GM12878 (cell line): ENCODE results near the gene RYR2. TPM values are rescaled to one million over a fixed set of nuclear protein-coding genes. Genes with fewer than 3 reads are reported as not detected.

Source experiments
- BCL11A ChIP-seq: IDR thresholded peaks from 2 replicates; pipeline ENCODE4 v1.6.1; 2011; ENCODE audit warnings: low read depth, low read length
- CEBPZ ChIP-seq: fragments of 150-350 bp; IDR thresholded peaks from 2 replicates; pipeline ENCODE4 v1.6.1; 2016; ENCODE audit warnings: low read depth, low read length
- MYB ChIP-seq: fragments of 150-350 bp; IDR thresholded peaks from 2 replicates; pipeline ENCODE4 v1.6.1; 2014; ENCODE audit warnings: mild to moderate bottlenecking, low read depth, low read length, borderline replicate concordance
- NFIC ChIP-seq: IDR thresholded peaks from 2 replicates; pipeline ENCODE4 v1.6.1; 2012; ENCODE audit warnings: low read depth, mild to moderate bottlenecking, inconsistent platforms, low read length, moderate library complexity
- PKNOX1 ChIP-seq: fragments of 450-650 bp; IDR thresholded peaks from 2 replicates; pipeline ENCODE4 v1.6.1; 2016; ENCODE audit warnings: mild to moderate bottlenecking
- PRDM15 ChIP-seq: fragments of 450-650 bp; formaldehyde crosslinking; IDR thresholded peaks from 2 replicates; pipeline ENCODE4 v1.4.0; 2020; ENCODE audit warnings: mild to moderate bottlenecking, moderate library complexity
- RB1 ChIP-seq: fragments of 450-650 bp; formaldehyde crosslinking; IDR thresholded peaks from 2 replicates; pipeline ENCODE4 v1.6.1; 2017; ENCODE audit warnings: mild to moderate bottlenecking, borderline replicate concordance
- SMAD5 ChIP-seq: IDR thresholded peaks from 2 replicates; pipeline ENCODE4 v1.6.1; 2016; ENCODE audit warnings: antibody characterized with exemption, low read depth
- SRF ChIP-seq, 2 experiments: IDR thresholded peaks; 2 replicates each; pipeline ENCODE4 v1.6.1; 2011; ENCODE audit warnings: low read depth in 2 of 2, low read length in 2 of 2, mild to moderate bottlenecking in 1 of 2, moderate library complexity in 1 of 2
- ZNF384 ChIP-seq: IDR thresholded peaks from 2 replicates; pipeline ENCODE4 v1.6.1; 2012; ENCODE audit warnings: low read depth, mild to moderate bottlenecking, low read length, improper control_type of control experiment, borderline replicate concordance
- ZNF592 ChIP-seq: fragments of 450-650 bp; IDR thresholded peaks from 2 replicates; pipeline ENCODE4 v1.6.1; 2017; ENCODE audit warnings: mild to moderate bottlenecking, moderate library complexity
- ZSCAN29 ChIP-seq: fragments of 450-650 bp; IDR thresholded peaks from 2 replicates; pipeline ENCODE4 v1.6.1; 2017; ENCODE audit warnings: mild to moderate bottlenecking, moderate library complexity
- polyA plus RNA-seq, 11 experiments: library from polyadenylated mRNA; depleted of rRNA in 4 of 11; unstranded in 6 of 11; stranded (reverse) in 5 of 11; fragments of >200 nt; fragmentation: Nextera tagmentation in 4 of 11; fragmentation: Illumina TruSeq in 1 of 11; extraction: Ambion mirVana in 4 of 11; extraction: Trizol in 1 of 11; gene quantifications; 1 replicate in 1 of 11; 2 replicates in 10 of 11; pipeline versions ENCODE4 v1.2.1 to v1.2.3, GENCODE V29; 2011 to 2016; ENCODE audit warnings: inconsistent platforms in 2 of 11, missing spikeins in 2 of 11, low read depth in 1 of 11
- total RNA-seq, 4 experiments: library from RNA; depleted of rRNA in 3 of 4; stranded (reverse); fragments of >200 nt in 3 of 4; fragmentation: Illumina TruSeq in 1 of 4; extraction: Trizol in 1 of 4; gene quantifications; 2 replicates each; pipeline versions ENCODE4 v1.2.1 to v1.2.3, GENCODE V29; 2013 to 2021

RYR2 gene
- total and polyA plus RNA-seq, 10 of the 15 experiments (the other 5 are each of a cell fraction or from before 2014, with no cell fraction given), result 0.01 to 0.04 TPM; not detected in 8

- TF ChIP-seq CEBPZ, result no peak
- TF ChIP-seq PRDM15, result no peak
- TF ChIP-seq SRF (IDR thresholded peaks at IDR 0.05; ENCODE audit: low read depth in 2 of 2, low read length in 2 of 2), result no peak
- TF ChIP-seq ZNF384, result no peak
- no peak for TF ChIP-seq MYB
- no peak for TF ChIP-seq ZSCAN29
- no peak for TF ChIP-seq PKNOX1
- TF ChIP-seq SMAD5, result no peak
- no peak for TF ChIP-seq ZNF592
- no peak for TF ChIP-seq NFIC
- TF ChIP-seq BCL11A, result no peak
- no peak for TF ChIP-seq RB1
- TF ChIP-seq, all 136 proteins: peak for 0
Observed at GRCh38 chr1:237045278-237046016, 3.5 kb downstream of the RYR2 start (continued).
